Activated CD8-positive, alpha-beta memory T cell treated with anti-CD3 and anti-CD28 coated beads for 36 hours (primary cell): ENCODE data around the gene DHX32. TPM values are rescaled to one million over a fixed set of nuclear protein-coding genes. Genes with fewer than 3 reads are reported as not detected.
"Not testable (repeated sequence)": the region's sequence is repeated elsewhere in the genome, so short reads cannot be mapped to it uniquely, and the experiment has no call there.

ENCODE experiments used
- CTCF ChIA-PET: fragments of 350-600 bp; sonication (Branson Sonifier 250); formaldehyde crosslinking; loops from one replicate; lab custom pipeline; 2021; ENCODE audit warnings: antibody characterized with exemption; lab: Charles Lee
- POLR2A ChIA-PET: fragments of 350-600 bp; sonication (Branson Sonifier 250); formaldehyde crosslinking; loops from one replicate; lab custom pipeline; 2021; ENCODE audit warnings: antibody characterized with exemption; lab: Charles Lee
- total RNA-seq, 2 experiments: library from RNA; stranded (reverse); gene quantifications; one replicate each; pipeline ENCODE4 v1.2.3, GENCODE V29; 2021

Gene DHX32, protein sequence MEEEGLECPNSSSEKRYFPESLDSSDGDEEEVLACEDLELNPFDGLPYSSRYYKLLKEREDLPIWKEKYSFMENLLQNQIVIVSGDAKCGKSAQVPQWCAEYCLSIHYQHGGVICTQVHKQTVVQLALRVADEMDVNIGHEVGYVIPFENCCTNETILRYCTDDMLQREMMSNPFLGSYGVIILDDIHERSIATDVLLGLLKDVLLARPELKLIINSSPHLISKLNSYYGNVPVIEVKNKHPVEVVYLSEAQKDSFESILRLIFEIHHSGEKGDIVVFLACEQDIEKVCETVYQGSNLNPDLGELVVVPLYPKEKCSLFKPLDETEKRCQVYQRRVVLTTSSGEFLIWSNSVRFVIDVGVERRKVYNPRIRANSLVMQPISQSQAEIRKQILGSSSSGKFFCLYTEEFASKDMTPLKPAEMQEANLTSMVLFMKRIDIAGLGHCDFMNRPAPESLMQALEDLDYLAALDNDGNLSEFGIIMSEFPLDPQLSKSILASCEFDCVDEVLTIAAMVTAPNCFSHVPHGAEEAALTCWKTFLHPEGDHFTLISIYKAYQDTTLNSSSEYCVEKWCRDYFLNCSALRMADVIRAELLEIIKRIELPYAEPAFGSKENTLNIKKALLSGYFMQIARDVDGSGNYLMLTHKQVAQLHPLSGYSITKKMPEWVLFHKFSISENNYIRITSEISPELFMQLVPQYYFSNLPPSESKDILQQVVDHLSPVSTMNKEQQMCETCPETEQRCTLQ
- 10 to 100 TPM; 21.1 to 22.7 TPM for total RNA-seq

DNA sequence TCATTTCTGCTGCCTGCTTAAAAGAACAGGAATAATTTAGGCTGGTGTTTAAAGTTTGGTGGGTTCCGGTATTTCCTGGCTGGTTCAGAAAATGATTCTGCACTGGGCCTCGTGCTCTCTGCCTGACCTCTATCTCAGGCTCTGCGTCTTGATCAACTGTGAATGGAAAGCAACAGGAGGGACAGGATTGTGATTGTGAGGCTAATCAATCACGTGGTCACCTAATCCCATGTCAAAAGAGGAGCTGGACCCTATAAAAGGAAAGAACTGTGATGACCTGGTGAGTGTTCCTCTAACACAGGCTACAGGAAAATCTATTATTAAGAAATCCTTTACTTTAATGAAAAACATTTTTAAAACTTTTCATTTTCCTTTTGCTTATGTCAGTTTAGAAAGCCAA, at the start of gene DHX32:
DHX32 (minus strand) TSS at position 101 of the 400 bp plus-strand sequence. CDS start 468 bp downstream, outside the sequence.
- ChIA-PET POLR2A (no interaction called here), CTCF (no interaction called here)

DNA sequence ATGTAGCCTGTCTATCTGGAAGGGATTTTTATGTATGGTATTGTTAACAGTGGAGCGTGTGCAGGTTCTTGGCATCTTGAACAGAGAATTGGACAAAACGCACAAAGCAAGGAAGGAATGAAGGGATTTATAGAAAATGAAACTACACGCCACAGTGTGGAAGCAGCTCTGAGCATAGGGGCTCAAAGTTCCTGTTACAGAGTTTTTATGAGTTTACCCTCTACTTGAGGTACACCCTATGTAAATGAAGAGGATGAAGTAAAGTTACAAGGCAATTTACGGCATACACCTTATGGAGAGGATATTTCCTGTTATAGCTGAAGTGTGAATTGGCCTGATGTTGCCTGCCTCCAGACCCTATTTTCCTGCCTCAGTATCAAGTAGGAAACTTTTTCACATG, 48.5 kb upstream of the DHX32 start:
- CTCF ChIA-PET = no interaction called here
- POLR2A ChIA-PET = no interaction called here

- POLR2A ChIA-PET = no interaction called here
- CTCF ChIA-PET = no interaction called here
Observed at GRCh38 chr10:125928928-125929585, 48.0 kb upstream of the DHX32 start.

DNA sequence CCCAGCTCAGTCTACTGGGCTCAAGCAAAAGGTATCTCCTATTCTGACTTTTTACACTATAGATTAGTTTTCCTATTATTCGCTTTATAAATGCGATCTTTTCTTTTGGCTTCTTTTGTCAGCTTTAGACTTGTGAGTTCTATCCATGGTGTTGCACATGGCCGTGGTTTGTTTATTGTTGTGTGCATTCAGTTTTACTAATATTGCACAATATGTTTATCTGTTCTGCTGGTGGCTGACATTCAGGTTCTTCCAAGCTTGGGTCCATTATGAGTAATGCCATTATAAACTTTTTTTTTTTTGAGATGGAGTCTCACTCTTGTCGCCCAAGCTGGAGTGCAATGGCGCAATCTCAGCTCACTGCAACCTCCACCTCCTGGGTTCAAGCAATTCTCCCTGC, 46.2 kb upstream of the DHX32 start:
- POLR2A ChIA-PET, CTCF ChIA-PET: not testable (repeated sequence)

- POLR2A ChIA-PET = no interaction called here
- CTCF ChIA-PET = no interaction called here
Observed at GRCh38 chr10:125926247-125926646, 45.2 kb upstream of the DHX32 start.

DNA sequence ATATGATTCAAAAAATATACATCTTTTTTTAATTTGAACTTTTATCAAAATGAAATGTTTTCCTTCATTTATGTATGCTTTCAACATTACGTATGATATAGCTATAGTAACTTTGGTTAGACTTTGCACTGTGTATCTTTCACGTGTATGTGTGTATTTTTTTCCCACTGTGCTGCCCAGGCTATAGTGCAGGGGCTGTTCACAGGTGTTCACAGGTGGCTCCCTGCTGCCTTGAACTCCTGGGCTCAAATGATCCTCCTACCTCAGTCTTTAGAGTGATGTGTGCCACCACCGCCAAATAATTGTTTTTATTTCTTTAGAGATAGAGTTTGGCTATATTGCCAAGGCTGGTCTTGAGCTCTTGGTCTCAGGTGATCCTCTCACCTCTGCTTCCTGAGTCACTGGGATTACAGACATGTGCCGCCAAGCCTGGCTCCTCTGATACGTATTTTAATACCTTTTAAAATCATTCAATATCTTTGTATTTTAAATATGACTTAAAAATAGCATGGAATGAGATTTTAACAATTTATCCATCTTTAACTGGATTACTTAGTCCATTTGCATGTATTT, 44.3 kb upstream of the DHX32 start:
- POLR2A ChIA-PET = no interaction called here
- CTCF ChIA-PET = no interaction called here

- CTCF ChIA-PET, POLR2A ChIA-PET: not testable (repeated sequence)
Observed at GRCh38 chr10:125921643-125922306, 40.7 kb upstream of the DHX32 start.

- CTCF ChIA-PET, POLR2A ChIA-PET: not testable (repeated sequence)
Observed at GRCh38 chr10:125917704-125918361, 36.7 kb upstream of the DHX32 start.

DNA sequence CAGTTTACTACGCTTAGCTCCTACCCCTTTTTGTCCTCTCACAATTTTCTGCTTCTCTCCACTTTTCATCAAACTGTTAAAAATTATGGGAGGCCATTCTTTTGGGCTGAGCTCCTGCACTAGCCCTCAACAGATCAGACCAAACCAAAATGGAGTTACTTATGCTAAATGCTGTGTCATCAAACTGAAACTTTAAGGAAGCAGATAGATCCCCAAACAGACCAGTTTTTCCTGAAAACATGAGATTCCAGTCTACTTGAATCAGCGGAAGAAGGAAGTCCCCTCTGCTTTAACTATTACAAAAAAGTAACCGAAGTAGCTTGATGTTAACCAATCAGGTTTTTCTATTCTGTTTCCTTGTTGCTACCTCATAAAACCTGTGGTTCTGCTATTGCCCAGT, 35.9 kb upstream of the DHX32 start:
- ChIA-PET CTCF (no interaction called here), POLR2A (no interaction called here)

GRCh38 chr10:125913277-125913676, 32.2 kb upstream of the DHX32 start:
- POLR2A ChIA-PET, CTCF ChIA-PET: not testable (repeated sequence)

DNA sequence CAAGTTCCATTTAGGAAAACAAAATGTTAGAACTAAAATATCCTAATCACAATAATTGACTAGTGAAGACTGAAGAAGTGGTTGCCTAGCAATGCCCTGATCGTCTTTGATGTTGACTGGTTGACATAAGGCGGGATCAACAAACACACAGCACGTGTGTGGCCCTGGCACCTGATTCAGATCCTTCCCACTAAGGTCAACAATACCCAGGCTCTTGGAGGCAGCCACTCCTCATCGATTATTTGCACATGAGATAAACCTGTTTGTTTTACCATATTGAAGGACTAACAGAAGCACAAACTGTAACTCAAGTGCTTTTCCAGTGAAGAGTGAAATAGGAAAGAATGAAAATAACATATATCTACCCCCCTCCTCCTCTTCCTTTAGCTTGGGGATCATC, 30.9 kb upstream of the DHX32 start:
- ChIA-PET POLR2A (no interaction called here), CTCF (no interaction called here)

- POLR2A ChIA-PET = no interaction called here
- CTCF ChIA-PET = no interaction called here
Observed at GRCh38 chr10:125911145-125911544, 30.1 kb upstream of the DHX32 start.

GRCh38 chr10:125909491-125909890, 28.4 kb upstream of the DHX32 start:
- CTCF ChIA-PET, POLR2A ChIA-PET: not testable (repeated sequence)

DNA sequence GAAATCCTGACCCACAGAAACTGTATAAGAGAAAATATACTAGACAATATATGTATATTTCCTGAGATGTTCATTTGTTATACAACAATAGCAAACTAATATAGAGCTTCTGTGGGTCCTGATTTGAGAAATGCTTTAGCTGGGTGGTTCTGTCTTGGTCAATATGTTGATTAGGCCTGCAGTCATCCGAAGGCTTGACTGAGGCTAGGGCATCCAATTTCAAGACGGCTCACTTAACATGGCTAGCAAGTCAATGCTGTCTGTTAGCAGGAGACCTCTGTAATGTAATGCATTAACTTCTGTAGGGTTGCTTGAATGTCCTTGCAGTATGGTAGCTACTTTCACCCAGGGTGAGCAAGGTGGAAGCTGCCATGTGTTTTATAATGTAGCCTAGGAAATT, 27.7 kb upstream of the DHX32 start:
- CTCF ChIA-PET, POLR2A ChIA-PET: not testable (repeated sequence)

DNA sequence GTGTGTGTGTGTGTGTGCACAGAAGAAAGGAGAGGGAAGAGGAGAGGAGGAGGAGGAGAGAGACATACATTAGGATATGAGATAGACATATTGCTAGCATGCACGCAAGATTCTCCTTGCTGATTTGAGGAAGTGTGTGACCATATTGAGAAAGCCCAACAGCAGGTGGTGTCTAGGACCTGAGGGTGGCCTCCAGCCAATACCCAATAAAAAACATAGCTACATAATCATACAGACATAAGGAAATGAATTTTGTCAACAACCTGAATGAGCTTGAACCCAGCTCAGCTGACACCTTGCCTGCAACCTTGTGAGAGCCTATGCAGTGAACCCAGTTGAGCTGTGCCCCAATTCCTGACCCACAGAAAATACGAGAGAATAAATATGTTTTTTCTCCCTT, 26.5 kb upstream of the DHX32 start:
- POLR2A ChIA-PET = not testable (repeated sequence)
- CTCF ChIA-PET = interaction anchor here (0.7 kb wide), 1 partner anchor 104 kb away, joined by 3 read pairs; no protein-coding TSS in a partner anchor

DNA sequence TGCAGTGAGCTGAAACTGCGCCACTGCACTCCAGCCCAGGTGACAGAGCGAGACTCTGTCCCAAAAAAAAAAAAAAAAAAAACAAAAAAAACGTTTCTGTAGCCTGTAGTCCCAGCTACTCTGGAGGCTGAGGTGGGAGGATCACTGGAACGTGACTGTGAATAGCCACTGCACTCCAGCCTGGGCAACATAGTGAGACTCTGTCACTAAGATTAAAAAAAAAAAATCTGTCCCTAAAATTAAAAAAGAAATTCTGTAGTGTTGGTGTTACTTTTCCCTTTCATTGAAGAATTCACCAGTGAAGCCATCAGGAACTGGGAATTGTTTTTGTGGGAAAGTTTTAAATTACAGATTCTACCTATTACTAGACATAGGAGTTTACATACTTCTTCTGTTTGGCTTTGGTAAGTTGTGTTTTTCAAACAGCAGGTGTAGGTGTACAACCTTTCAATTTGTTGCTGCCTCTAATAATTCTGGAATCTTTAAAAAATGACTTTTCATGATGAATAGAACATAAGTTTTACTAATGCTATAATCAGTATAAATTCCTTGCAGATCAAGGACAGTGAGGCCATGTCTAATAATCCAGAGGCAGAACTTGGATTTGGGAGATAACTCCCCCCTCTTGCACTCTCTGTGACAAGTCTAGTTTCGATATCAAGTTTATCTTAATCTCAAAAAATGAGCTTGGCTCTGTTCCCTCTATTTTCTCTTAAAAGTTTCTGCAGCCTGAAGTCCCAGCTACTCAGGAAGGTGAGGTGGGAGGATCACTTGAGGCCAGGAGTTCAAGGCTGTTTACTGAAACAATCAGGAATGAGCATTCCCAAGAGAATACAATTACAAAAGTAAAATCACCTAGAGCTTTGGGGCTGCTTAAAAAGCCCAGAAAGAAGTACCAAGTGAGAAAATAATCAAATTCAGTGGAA, 24.2 kb upstream of the DHX32 start:
- POLR2A ChIA-PET = interaction anchor here (0.7 kb wide), 1 partner anchor 23 kb away, joined by 10 read pairs; no protein-coding TSS in a partner anchor
- CTCF ChIA-PET = not testable (repeated sequence)

DNA sequence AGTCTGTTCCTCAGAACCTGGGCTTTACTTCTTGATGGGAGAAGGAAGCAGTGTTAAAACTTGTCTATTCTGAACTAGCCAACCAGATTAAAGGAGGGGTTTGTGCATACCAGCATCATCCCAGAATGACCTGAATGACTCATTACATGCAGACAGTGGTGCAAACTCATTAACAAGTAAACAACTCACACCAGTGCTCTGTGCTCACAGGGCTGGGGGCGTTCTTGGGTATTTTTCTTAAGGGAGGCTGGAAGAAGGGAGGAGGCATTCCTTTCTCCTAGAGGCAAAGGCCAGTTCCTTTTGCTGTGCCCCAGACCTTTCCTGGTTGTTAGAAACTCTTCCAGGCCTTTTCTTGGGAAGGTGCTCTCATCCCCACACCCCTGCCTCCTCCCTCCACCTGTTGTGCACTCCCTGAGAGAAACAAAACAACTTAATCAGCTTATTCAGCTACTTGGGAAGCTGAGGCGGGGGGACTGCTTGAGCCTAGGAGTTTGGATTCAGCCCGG, 22.1 kb upstream of the DHX32 start:
- CTCF ChIA-PET, POLR2A ChIA-PET: not testable (repeated sequence)

DNA sequence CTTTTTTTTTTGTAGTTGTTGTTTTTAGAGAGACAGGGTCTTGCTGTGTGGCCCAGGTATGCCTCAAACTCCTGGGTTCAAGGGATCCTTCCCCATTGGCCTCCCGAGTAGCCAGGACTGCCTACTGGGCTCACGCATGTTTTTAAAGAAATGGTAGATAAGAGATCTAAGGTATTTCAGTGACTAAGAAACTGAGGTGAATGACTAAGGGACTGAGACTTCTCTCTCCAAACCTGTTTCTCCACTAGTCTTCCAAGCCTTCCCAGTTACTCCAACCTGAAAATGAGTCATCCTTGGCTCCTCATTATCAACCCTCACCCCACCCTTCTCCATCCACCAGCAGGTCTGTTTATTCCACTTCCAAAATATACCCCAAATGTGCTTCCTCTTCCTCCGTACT, 19.9 kb upstream of the DHX32 start:
- POLR2A ChIA-PET, CTCF ChIA-PET: not testable (repeated sequence)
